Measurements from ENCODE around the gene ZBTB12.
"Not testable (repeated sequence)": the region's sequence is repeated elsewhere in the genome, so short reads cannot be mapped to it uniquely, and the experiment has no call there.

Gene ZBTB12

DNA sequence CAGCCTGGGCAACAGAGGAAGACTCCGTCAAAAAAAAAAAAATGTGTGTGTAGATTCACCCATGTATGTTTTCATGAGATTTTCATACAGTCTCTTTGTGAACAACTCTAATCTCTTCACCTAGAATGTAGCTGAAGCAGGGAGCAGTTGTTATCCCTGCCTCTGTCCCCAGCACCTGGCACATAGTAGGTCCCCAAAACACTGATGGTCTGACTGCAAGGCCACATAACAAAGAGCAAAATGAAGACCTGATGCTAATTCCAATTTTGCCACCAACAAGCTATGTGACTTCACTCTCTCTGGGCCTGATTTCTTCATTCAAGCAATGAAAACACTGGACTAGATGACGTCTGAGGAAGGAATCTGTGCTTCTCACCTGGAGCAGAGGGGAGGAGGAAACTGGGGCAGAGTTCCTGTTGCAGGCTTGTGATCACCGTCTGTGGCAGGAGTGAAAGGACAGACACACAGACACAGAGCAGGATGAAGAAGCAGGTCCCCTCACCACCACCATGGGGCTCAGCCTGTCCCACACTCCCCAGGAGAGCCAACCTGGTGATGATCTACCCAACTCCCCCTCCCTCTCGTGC, 27.7 kb downstream of the ZBTB12 start:
- DNase-seq (ENCODE audit: low read depth), result no peak
- TF ChIP-seq, protein P1, sequence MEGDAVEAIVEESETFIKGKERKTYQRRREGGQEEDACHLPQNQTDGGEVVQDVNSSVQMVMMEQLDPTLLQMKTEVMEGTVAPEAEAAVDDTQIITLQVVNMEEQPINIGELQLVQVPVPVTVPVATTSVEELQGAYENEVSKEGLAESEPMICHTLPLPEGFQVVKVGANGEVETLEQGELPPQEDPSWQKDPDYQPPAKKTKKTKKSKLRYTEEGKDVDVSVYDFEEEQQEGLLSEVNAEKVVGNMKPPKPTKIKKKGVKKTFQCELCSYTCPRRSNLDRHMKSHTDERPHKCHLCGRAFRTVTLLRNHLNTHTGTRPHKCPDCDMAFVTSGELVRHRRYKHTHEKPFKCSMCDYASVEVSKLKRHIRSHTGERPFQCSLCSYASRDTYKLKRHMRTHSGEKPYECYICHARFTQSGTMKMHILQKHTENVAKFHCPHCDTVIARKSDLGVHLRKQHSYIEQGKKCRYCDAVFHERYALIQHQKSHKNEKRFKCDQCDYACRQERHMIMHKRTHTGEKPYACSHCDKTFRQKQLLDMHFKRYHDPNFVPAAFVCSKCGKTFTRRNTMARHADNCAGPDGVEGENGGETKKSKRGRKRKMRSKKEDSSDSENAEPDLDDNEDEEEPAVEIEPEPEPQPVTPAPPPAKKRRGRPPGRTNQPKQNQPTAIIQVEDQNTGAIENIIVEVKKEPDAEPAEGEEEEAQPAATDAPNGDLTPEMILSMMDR (IDR thresholded peaks at IDR 0.05; ENCODE audit: low read depth, low read length, missing control alignments), result no peak
- in situ Hi-C loops (cut with HindIII; ENCODE audit: low sequenced_read_pairs), result no loop called here
- no peak overlapping the region for H3K4me3 ChIP-seq (ENCODE audit: low read depth, low read length)

DNA sequence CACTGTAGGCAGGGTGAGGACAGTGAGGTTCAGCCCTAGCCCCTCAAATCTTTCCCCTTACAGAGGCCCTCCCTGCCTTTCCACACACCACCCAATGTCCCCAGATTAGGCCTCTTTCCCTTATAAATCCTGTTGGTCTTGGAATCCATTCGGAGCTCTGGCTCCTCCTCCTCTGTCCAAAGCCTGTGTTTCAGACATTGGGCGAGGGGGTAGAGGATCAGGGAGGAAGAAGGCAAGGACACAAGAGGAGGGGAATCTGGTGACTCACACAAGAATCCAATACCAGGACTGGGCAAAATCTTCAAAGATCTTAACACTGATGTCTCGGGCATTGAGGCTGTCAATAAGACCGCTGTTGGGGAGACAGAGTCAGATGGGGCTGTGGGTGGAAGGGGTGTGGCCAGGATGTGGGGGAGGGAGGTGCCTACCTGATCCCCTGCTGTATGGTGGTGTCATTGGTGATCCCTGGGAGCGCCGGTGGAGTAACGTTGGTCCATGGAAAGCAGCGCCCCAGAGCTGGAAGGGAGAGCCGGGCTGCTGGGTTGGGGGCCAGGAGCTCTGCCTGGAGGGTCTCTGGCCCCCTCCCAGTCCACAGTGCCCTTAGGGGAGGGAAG, 30.7 kb downstream of the ZBTB12 start:
- H3K4me3 ChIP-seq (ENCODE audit: low read depth, low read length), result no peak overlapping the region
- TF ChIP-seq, protein P1 (IDR thresholded peaks at IDR 0.05; ENCODE audit: low read depth, low read length, missing control alignments), result no peak
- in situ Hi-C loops (cut with HindIII; ENCODE audit: low sequenced_read_pairs), result no loop called here
- no peak for DNase-seq (ENCODE audit: low read depth)

DNA sequence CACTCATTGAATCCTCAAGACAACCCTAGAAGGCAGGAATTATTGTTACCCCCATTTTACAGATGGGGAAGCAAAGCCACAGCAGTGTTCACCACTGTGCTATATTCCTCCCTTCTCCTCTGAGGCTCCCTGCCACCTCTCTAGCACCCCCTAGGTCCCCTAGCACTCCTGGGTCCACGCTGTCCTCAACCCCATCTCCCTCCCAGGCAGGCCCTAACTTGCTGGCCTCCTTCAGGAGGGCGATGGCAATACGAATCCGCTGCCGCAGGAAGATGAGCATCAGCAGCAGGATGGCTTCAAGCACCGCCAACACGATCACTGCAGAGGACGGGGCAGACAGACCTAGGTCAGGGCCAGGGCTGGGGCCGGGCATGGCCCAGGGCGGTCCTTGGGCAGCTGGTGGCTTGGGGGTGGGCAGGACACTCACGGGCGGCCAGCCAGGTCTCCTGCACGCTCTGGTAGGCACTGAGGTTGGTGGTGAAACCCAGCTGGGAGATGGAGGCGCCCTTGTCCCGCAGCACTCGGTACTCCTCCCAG, 31.4 kb downstream of the ZBTB12 start:
- DNase-seq (ENCODE audit: low read depth), result no peak
- in situ Hi-C loops (cut with HindIII; ENCODE audit: low sequenced_read_pairs), result no loop called here
- H3K4me3 ChIP-seq (ENCODE audit: low read depth, low read length), result no peak overlapping the region
- TF ChIP-seq, protein P1 (IDR thresholded peaks at IDR 0.05; ENCODE audit: low read depth, low read length, missing control alignments), result no peak

DNA sequence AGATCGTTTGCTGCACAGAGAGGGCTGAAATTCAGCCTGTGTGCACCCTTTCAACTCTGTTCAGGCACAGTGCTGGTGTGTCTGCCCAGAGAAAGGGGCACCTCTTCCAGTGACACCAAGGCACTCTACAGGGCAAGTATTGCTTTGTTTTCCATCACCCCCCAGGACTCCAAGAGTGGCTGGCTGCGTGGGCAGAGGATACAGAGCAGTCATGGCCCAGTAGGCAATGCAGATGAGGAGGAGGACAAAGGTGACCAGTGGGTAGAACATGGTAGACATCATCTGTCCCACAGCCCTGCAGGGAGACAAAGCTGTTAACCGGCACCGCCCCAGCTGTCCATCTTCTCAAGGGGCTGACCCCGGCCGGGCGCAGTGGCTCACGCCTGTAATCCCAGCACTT, 32.5 kb downstream of the ZBTB12 start:
- no peak overlapping the region for H3K4me3 ChIP-seq (ENCODE audit: low read depth, low read length)

DNA sequence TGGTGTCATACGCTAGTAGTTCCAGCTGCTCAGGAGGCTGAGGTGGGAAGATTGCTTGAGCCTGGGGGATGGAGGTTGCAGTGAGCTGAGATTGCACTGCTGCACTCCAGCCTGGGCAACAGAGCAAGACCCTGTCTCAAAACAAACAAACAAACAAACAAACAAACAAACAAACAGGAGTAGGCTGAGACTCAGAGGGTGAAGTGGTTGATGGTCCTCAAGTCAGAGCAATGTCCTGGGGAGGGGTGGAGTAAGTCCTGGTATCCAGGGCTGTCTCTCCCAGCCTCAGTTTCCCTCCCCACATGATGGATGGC, 33.3 kb downstream of the ZBTB12 start:
- in situ Hi-C loops (cut with HindIII; ENCODE audit: low sequenced_read_pairs); H3K4me3 ChIP-seq (ENCODE audit: low read depth, low read length); DNase-seq (ENCODE audit: low read depth): not testable (repeated sequence)

More for the DNA sequence above, 32.5 kb downstream of the ZBTB12 start:
- TF ChIP-seq, protein P1 (IDR thresholded peaks at IDR 0.05; ENCODE audit: low read depth, low read length, missing control alignments), result no peak
- in situ Hi-C loops (cut with HindIII; ENCODE audit: low sequenced_read_pairs), result no loop called here
- no peak for DNase-seq (ENCODE audit: low read depth)

DNA sequence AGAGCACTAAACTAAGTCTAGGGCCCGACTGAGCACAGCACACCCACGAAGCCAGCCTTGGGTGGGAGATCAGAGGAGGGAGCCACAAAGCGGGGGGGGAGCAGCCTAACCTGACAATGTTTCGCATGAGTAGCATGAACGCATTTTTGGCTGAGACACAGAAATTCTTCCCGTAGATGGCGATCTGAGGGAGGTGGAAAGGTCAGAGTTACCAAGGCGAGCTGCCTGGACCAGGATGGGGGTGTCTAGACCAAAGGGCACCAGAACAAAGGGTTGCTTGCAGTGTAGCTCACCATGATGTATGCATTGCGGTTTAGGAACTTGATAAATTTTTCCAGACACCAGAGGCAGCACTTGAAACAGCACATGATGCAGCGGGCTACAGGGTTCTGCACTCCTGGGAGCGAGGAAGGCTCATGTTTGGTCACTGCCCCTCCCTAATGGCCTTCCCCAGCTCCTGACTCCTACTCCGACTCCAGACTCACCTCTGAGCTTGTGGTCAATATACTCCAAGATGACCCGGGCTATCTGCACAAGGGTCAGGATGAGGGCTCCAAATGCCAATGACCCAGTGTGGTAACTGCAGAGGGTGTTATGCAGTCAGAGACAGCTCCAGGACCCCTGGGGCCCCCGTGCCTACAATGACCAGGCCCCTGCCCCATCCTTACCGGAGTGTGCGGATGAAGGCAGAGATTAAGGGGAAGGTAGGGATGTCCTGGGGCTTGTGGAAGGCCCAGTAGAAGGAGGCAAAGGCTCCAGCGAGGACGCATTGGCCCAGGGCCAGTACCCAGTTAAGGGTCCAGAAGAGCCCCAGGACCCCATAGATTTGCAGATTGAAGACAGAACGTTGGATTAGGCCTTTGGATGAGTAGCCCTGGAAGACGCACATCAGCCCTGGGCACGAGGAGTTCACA, 36.4 kb downstream of the ZBTB12 start:
- TF ChIP-seq, protein P1 (IDR thresholded peaks at IDR 0.05; ENCODE audit: low read depth, low read length, missing control alignments), result no peak
- in situ Hi-C loops (cut with HindIII; ENCODE audit: low sequenced_read_pairs), result no loop called here
- no peak overlapping the region for H3K4me3 ChIP-seq (ENCODE audit: low read depth, low read length)
- DNase-seq (ENCODE audit: low read depth), result no peak
